Hematopoietic multipotent progenitor cell treated with erythropoietin and hydrocortisone succinate and interleukin-3 and kit ligand, for 17 days (in vitro differentiated cells): ENCODE results near the gene OGFOD3.
"Not testable (repeated sequence)": the region's sequence is repeated elsewhere in the genome, so short reads cannot be mapped to it uniquely, and the experiment has no call there.

Source experiments
- DNase-seq: peaks from one replicate; pipeline ENCODE4 v3.0.0-alpha.2; 2015; ENCODE audit warnings: low spot score

Gene OGFOD3

DNA sequence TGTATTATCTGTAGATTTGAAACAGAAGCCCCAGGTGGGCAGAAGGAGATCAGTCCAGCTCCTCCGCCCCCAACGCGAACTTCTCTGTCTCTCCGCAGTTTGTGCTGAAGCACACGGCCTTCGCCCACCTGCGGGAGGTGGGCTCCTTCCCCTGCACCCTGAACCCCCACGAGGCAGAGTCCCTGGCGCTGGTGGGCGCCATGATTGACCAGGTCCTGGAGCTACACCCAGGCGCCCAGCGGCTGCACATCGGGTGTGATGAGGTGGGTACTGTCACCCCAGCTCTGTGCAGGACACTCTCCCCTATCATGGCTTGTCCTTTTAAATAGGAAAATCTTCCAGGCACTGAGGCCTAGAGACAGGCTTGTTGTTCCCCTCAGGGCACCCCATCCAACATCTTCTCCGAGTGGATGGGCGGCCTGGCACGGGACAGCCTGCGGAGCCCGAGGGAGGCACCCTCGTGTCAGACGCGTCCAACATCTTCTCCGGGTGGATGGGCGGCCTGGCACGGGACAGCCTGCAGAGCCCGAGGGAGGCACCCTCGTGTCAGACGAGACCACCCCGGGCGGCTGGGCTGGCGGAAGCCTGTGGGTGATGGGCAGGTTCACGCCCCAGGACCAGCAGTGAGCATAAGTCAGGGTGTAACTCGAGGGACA, 15.3 kb upstream of the OGFOD3 start:
- no peak for DNase-seq

DNA sequence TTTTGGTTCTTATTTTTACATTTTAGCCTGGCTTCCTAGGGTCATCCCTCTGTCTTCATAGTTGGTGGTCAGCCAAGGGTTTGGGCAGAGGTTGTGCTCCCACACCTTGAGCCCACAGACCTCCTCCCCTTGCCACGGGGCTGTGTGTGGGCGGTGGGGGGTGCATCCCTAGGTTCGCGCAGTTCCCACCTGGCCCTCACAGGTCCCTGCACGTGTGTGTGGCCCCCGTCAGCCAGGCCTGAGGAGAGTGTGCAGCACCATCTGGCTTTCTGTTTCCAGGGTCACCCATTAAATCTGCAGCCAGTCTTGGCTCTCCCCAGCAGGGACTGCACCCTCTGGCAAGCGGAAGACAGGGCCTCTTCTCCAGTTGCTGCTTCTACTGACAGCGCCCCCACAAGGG, 13.6 kb upstream of the OGFOD3 start:
- no peak for DNase-seq

DNA sequence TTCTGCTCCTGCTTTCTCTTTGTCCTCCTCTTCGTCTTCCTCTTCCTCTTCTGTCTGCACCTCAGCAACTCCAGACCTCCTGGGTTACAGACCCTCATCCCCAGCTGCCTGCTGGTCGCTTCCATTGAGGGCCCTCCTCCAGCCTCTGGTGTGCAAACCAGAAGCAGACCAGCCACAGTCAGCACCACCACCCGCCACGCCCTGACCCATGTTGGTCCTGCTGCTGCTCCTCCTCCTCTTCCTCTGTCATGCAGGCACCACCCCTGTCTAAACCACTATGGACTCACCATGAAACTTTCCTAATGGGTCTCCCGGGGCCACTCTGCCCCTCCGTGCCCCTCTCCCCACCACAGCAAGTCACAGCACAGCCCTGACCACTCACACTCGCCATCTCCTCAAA, 11.4 kb upstream of the OGFOD3 start:
- no peak for DNase-seq

DNA sequence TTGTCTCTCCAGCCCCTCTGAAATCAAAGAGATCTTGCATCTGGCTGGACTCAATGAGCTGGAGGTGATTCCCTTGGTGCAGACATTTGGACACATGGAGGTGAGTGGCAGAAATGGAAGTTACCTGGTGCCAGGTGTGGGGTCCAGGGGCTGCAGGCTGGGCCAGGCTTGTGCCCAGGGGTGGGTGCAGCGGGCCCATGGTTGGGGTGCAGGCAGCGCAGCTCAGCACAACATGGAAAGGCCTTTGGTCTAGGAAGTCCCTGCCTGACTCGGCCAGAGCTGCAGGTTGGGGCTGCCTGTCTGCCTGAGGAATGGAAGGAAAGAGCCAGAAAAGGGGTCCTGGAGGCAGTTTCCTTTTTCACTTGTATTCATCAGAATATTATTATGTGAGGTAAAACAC, 10.2 kb upstream of the OGFOD3 start:
- no peak for DNase-seq

DNA sequence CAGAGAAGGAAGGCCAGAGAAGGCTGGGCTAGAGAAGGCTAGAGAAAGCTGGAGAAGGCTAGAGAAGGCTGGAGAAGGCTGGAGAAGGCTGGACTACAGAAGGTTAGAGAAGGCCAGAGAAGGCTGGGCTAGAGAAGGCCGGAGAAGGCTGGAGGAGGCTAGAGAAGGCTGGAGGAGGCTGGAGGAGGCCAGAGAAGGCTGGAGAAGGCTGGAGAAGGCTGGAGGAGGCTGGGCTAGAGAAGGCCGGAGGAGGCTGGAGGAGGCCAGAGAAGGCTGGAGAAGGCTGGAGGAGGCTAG, 6.4 kb upstream of the OGFOD3 start:
- DNase-seq: no peak

DNA sequence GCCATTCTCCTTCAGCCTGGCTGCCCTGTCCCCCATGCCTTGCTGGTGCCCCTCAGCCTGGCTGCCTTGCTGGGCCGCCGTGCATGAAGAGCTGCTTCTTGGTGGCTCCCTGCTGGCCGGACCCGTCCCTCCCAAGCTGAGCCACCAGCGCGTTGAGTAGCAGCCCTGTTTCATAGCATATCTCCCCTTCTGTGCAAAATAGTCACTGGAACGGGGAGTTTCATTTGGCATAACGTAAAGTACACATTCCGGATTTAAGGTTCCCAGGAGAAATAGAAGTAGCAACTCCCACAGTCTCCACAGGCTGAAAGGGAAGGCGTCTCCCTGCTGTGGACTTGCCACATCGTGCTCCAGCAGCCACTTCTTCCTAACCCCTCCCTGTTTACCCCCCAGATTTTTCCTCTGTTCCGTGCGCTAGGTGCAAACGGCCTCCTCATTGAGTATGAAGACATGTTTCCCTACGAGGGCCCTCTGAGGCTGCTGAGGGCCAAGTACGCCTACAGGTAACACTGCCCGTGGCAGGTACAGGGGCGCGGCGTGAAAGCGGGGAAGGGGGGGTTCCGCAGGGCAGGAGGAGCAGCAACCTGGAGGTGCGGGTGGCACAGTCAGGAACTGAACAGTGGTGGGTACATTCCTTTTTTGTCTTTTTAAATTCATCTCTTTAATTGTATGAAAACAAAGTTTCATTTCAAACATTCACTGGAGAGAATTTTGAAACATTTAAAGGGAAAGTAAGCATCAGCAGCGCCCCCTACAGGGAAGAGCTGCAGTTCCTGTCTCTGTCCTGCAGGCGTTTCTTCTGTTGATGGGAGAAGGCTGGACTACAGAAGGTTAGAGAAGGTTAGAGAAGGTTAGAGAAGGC, 5.8 kb upstream of the OGFOD3 start:
- peak; percentile 75 for DNase-seq

DNA sequence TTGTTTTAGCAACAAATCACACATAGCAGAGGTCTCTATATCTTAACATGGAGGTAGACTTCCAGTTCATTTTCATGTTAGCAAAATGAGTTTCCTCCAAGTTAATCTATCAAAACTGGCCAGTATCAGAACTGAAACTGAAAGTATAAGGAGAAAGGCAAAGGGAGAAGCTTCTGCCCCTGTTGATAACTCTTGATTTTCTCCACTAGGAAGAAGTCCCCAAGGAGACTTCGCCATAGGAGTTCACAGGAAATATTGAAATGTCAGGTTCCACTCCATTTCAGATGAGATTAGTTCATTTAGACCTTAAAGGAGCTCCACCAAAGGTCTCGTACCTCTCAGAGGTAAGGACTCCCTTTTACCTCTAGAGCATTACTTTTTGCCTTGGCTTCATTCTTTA, 1.2 kb upstream of the OGFOD3 start:
- DNase-seq: peak; percentile 60

DNA sequence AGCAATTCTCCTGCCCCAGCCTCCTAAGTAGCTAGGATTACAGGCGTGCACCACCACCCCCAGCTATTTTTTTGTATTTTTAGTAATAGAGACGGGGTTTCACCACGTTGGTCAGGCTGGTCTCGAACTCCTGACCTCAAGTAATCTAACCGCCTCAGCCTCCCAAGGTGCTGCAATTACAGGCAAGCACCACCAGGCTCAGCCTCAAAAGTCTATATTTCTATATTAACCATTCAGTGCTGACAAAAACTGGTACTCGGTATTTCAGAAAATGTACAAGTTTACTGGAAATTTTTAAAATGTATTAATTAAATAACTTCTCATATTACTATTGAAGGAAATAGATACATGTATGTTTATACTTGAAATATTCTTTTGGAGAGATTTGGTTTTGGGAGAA, 1.6 kb downstream of the OGFOD3 start:
- DNase-seq: no peak

DNA sequence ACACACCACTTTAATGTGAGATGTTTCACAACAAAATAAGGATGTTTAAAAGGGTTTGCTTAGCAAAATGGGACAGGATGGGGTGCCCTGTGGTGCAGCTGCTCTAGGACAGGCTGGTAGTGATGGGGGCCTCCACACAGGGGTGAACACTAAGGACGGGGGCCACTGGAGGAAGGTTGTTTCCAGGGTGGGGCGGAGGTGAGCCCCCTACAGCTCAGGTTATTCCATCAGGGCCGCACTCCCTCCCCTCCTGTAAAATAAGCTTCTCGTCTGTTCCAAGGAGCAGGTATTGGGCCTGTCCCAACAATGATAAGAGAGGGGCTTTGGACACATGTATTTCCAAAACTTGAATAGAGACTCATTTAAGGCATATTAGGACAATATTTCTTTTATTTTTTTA, 2.1 kb downstream of the OGFOD3 start:
- DNase-seq: no peak

DNA sequence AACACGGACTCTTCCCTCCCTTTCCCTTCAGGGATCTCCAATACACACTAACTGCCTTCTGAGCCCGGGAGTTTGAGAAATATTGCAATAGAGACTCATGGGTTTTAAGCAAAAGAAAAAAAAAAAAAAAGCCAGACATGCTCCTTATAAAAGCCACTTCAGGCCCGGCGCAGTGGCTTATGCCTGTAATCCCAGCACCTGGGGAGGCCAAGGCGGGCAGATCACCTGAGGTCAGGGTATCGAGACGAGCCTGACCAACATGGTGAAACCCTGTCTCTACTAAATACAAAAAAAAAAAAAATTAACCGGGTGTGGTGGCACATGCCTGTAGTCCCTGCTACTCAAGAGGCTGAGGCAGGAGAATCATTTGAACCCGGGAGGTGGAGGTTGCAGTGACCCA, 2.6 kb downstream of the OGFOD3 start:
- DNase-seq: no peak

DNA sequence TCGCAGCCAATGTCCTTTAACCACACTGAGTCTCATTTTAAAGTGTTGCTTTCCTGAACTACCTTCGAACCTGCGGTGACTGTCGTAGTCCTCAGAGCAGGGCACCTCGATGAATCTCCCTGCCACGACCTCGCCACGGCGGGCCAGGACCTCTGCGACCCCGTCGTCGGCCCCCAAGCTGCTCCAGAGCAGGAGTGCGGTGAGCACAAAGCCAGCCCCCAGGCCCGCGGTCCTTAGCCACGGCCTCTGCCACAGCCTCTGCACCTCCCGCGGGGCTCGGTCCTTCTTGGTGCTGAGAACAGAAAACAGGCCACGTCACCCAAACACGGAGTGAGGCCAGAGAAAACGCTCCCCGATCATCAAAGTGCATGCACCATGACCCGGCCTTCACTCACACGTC, 3.0 kb downstream of the OGFOD3 start:
- no peak for DNase-seq

DNA sequence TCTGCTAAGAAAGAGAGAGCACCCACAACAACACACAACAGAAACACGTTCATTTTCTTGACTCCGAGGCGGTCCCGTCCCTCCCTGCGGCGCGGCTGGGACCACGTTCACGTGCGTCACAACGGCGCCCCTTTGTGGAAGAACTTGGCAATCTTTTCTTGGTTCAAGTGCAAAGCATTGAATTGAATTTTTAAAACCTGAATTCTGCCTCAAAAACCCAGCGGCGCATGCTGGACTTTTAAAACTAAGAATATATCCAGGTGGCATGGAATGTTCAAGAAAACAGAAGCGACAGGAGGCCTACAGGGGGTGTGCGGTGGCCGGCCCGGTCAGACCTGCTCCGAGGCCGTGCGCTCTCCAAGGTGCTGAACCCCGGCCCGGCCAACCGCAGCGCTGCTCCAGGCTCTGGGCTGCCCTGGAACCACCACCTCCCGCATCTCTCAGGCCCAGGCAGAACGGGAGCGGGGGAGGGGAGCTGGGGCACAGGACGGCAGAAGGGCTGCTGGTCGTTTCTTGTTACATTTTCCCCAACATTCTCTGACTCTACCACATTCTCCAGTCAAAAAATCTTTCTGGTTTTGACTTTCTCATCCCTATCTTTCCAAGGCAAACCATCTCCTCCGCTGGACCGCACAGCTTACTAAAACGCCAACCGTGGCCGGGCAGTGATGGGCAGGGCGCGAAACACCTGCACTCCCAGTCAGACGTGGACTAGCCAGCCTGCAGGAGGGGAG, 3.7 kb downstream of the OGFOD3 start:
- peak; percentile 62 for DNase-seq

DNA sequence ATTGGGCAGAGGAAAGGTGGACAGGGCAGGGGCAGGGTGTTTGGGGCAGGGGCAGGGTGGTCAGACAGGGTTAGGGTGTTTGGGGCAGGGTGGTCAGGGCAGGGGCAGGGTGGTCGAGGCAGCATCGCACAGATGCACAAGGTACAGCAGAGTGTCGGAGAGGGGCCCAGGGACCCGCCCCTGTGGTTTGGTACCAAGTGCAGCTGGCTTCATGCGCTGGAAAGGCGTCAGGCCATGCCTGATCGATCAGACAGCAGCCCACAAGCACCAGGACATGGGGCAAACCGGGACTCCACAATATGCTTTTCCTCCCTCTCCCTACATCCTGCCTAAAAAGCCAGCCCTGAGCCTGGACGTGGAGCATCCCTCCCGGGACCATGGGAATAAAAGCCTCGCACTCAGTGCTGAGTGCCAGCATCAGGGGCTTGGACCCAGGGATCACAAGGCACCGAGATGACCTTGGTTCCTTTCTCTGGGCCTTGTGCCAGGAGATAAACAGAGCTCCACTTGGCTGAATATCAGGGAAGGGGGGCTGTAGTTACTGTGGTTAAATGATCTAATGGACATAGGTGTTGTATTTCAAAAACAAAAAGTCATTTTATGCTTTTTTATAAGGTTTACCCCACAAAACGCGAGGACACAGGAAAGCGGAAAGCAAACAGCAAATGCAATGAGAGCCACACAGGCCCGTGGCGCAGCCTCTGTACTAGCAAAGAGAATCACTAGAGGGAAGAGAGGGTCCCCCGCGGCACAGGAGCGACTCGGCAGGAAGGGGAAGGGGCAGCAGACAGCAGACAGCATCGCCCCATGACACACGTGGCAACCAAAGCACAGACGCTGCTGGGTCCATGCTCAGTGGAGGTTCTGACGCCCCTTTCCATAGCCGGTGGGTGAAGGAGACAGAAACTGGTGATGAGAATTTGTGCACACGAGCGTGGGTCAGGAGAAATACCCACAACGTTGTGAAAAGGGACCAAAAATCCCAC, 5.6 kb downstream of the OGFOD3 start:
- no peak for DNase-seq

DNA sequence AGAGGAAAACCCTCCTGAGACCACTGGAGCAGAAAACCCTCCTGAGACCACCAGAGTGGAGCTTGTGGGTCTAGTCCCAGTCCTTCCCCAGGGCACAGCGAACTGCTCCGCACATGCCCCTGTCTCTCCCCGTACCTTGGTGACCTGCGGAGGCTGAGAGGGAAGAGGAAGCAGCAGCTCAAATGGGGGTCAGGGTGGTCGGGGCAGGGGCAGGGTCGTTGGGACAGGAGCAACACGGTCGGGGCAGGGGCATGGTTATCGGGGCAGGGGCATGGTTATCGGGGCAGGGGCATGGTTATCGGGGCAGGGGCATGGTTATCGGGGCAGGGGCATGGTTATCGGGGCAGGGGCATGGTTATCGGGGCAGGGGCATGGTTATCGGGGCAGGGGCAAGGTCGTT, 6.3 kb downstream of the OGFOD3 start:
- DNase-seq: not testable (repeated sequence)

DNA sequence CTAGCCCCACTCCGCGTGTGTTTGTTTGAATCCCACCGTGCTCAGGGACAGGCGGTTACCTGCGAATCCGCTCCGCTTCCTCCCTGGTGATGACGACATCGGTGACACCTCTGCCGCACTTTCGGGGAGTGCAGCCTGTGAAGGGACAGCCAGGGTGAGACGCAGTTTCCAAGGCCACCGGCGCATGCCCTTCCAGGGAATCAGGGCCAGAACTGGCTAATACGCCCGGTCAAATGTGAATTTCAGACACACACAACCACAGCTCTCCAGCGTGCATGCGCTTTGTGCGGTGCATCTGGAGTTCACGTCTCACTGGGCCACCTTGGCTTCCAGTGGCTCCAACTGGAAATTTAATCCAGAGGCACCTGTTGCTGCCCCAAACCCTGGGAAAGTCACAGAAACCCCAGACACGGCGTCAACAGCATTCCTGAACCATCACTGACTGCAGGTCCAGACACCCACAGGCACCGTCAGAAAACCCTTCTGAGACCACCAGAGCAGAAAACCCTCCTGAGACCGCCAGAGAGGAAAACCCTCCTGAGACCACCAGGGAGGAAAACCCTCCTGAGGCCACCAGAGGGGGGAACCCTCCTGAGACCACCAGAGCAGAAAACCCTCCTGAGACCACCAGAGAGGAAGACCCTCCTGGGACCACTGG, 6.9 kb downstream of the OGFOD3 start:
- no peak for DNase-seq

DNA sequence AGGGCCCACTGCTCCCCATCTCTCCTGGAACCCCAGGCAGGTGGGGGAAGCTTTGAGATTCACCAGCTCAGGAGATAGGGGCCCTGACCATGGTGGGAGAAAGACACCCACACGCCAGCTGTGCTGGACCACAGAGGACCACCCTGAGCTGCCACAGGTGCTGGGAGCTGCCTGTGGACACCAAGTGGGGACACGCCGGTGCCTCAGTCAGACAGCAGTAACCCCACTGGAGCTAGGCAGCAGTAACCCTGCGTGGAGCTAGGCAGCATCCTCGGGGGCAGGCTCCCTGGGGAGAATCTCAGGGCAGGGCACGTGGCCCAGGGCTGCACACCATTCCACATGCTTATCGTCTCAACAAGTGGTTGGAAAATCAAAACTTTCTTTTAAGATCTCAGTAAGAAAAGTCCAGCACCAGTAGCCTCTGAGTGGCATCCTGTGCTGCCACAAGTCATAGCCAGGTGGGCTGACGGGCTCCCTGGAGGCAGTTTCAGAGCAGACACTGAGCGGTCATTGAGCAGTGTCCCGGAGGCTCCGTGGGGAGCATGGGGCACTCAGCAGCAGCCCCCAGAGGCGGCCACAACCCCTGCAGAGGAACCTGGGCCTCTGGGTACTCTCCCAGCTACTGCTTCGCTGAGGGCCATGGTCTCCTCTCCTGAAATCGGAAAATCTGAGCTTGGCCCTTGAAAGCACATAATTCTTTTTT, 8.2 kb downstream of the OGFOD3 start:
- no peak for DNase-seq

DNA sequence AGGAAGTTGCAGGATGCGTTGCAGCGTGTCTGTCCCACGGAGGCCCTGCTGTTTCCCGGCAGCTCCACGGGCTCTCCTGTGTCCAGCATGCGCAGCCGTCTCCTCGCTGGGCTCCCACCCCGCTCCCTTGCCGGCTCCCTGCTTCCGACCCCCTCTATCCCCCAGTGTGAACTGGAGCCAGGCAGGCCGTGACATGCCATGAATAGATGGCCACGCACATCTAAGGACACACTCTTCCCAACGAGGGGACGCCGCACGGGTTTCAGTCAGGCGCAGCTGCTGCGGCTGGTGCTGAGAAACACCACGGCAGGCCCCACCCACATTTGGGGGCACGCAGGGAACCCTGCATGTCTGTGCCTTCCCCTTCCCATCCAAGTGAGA, 9.5 kb downstream of the OGFOD3 start:
- no peak for DNase-seq

DNA sequence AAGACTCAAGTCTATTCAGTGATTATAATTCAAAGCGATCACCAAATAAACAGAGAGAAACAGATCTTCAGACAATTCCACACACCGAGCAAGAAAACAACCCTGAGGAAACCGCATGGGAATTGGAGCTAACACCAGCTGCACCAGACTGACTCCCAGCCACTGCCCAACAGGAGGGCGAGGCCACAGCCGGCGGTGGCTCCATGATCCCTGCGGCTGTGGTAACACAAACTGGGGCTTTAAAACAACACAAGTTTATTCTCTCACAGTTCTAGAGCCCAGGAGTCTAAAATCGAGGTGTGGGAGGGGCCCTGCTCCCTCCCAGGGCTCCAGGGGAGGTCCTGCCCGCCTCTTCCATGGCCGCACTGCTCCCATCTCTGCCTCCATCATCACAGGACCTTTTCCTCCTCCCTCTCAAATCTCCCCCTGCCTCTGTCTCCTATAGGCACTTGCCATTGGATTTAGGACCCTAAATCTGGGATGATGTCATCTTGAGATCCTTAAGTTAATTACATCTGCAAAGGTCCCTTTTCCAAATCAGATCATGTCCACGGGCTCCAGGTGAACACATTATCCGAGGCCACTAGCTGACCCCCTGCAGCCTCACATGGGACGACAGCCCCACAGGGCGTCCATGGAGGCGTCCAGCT, 10.0 kb downstream of the OGFOD3 start:
- DNase-seq: no peak

DNA sequence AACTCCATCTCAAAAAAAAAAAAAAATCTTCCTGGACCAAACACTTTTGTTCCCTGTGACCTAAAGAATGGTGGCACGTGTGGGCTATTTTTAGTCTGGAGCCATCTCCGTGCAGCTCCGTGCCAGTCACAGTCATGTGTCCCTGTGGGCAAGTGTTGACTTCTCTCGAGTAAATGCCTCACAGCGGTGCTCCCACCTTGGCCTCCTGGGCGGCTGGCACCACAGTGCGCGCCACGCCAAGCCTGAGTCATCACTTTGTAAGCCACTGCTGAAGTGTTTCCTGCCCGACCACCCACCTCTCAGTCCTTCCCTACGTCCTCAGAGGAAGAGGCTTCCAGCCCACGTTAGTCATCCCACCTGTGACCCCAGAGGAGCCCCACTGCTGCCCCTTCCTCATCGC, 11.1 kb downstream of the OGFOD3 start:
- DNase-seq: no peak

DNA sequence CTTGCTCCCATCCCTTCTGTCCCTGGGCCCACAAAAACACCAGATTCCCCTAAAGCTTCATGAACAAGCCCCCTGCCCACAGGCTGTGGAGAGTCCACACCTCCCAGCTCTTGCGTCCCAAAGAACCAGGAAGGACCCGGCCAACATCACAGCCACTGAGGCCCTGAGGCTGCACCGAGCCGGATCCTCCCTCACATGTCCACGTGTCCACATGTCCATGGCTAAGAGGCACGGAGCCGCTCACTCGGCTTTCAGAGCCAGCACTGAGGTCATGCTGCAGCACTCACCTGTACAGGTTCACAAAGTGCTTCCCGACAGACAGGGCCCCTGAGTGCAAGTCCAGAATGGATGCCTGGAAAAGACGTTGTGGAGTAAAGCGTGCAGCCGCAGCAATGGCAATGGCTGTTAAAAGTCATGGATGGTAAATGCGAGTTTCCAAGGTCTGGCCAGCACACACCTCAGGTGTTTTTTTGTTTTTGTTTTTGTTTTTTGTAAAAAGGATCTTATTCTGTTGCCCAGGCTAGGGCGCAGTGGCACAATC, 12.2 kb downstream of the OGFOD3 start:
- no peak for DNase-seq
